Transverse colon (tissue), 4 donors: ENCODE data around the gene CLCA4.

ENCODE experiments used
- CTCF ChIP-seq, 5 experiments: fragments of 200-600 bp in 3 of 5; fragments of 450-650 bp in 2 of 5; sonication (generic) in 3 of 5; IDR thresholded peaks; 1 replicate in 2 of 5; 2 replicates in 3 of 5; pipeline ENCODE4 v1.5.1; 2016 to 2017; ENCODE audit warnings: antibody characterized with exemption in 5 of 5, inconsistent platforms in 3 of 5, mild to moderate bottlenecking in 2 of 5, moderate library complexity in 1 of 5
- EP300 ChIP-seq: sonication (generic); formaldehyde crosslinking; IDR thresholded peaks from one replicate; pipeline ENCODE4 v1.6.1; 2017; ENCODE audit warnings: antibody characterized with exemption, low read depth
- POLR2A ChIP-seq: fragments of 450-650 bp; IDR thresholded peaks from one replicate; pipeline ENCODE4 v1.6.1; 2016; ENCODE audit warnings: antibody characterized with exemption, mild to moderate bottlenecking, moderate library complexity
- POLR2AphosphoS5 ChIP-seq, 3 donors: sonication (generic); formaldehyde crosslinking; IDR thresholded peaks; one replicate each; pipeline ENCODE4 v1.6.1; 2016; ENCODE audit warnings: antibody characterized with exemption in 3 of 3

DNA sequence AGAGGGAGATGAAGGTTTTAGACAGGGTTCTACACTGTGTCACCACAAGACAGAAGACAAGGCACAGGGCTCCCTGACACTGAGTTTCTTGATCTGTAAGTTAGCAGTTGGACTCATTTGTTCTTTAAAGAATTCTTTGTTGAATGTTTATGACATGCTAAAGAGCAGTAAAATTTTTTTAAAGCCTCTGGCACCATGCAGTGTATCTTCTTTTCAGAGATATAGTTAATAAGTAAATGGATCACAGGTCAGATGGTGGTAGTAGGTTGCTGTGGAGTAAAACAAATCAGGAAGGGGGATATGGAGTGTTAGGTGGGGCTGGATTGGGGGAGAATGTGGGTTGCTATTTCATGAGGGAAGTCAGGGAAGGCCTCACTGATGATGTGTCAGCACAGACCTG lies 2.0 kb downstream of the CLCA4 start:
- TF ChIP-seq CTCF (IDR thresholded peaks at IDR 0.05) = no peak
- TF ChIP-seq POLR2A = no peak
- no peak for TF ChIP-seq POLR2AphosphoS5 (IDR thresholded peaks at IDR 0.05)
- no peak for TF ChIP-seq EP300
